T-helper 2 cell (primary cell): Measurements from ENCODE around the gene FOXK1.

ENCODE experiments used
- DNase-seq, 5 experiments: peaks; one replicate each; pipeline versions ENCODE4 v3.0.0 to v3.0.0-alpha.2; 2012 to 2022

FOXK1 gene

GRCh38 chr7:4724648-4725013, 42.5 kb downstream of the FOXK1 start:
- DNase-seq: no peak

- DNase-seq: peak in 2 of 5 experiments; percentile 27 to 46
Measured at GRCh38 chr7:4725014-4725849, 43.1 kb downstream of the FOXK1 start.

GRCh38 chr7:4725850-4726450, 43.9 kb downstream of the FOXK1 start:
- DNase-seq: no peak

- no peak for DNase-seq
Measured at GRCh38 chr7:4726566-4726965, 44.5 kb downstream of the FOXK1 start.

GRCh38 chr7:4727914-4728705, 46.0 kb downstream of the FOXK1 start:
- no peak for DNase-seq

- no peak for DNase-seq
Measured at GRCh38 chr7:4729266-4729665, 47.2 kb downstream of the FOXK1 start.

- DNase-seq: no peak
Measured at GRCh38 chr7:4730276-4730675, 48.2 kb downstream of the FOXK1 start.

- no peak for DNase-seq
Measured at GRCh38 chr7:4730971-4731370, 48.9 kb downstream of the FOXK1 start.

GRCh38 chr7:4731803-4732202, 49.7 kb downstream of the FOXK1 start:
- no peak for DNase-seq

GRCh38 chr7:4733936-4734528, 51.9 kb downstream of the FOXK1 start:
- no peak for DNase-seq

GRCh38 chr7:4734587-4735345, 52.7 kb downstream of the FOXK1 start:
- no peak for DNase-seq

- DNase-seq: no peak
Measured at GRCh38 chr7:4737300-4737699, 55.2 kb downstream of the FOXK1 start.

GRCh38 chr7:4738711-4739527, 56.8 kb downstream of the FOXK1 start:
- no peak for DNase-seq

- DNase-seq: peak in 2 of 5 experiments; percentile 41 to 46
Measured at GRCh38 chr7:4739528-4739992, 57.5 kb downstream of the FOXK1 start.

- DNase-seq: no peak
Measured at GRCh38 chr7:4740796-4741195, 58.7 kb downstream of the FOXK1 start.

- no peak for DNase-seq
Measured at GRCh38 chr7:4742051-4742573, 60.0 kb downstream of the FOXK1 start.

- no peak for DNase-seq
Measured at GRCh38 chr7:4742852-4743251, 60.8 kb downstream of the FOXK1 start.

GRCh38 chr7:4744391-4745264, 62.5 kb downstream of the FOXK1 start:
- peak; percentile 55 to 89 (median 59) for DNase-seq

- peak in 1 of 5 experiments; percentile 72 for DNase-seq
Measured at GRCh38 chr7:4745265-4745919, 63.3 kb downstream of the FOXK1 start.
